Cerebellar nuclear complex (tissue), 1 donor: ENCODE data around the gene PPP1R12A.
A peak's percentile ranks its signal among the peaks of the same experiment; 100 is the strongest.

ENCODE experiments used
- DNase-seq, 2 experiments: peaks; one replicate each; lab custom pipeline; 2025; lab: John Stamatoyannopoulos, UW

Gene PPP1R12A

GRCh38 chr12:79766705-79767464, 168.0 kb downstream of the PPP1R12A start:
- no peak for DNase-seq

GRCh38 chr12:79765157-79765556, 169.7 kb downstream of the PPP1R12A start:
- DNase-seq: no peak

GRCh38 chr12:79764641-79765040, 170.3 kb downstream of the PPP1R12A start:
- DNase-seq: no peak

- DNase-seq: no peak
These were observed 171.0 kb downstream of the PPP1R12A start for GRCh38 chr12:79763766-79764452.

GRCh38 chr12:79761341-79761740, 173.6 kb downstream of the PPP1R12A start:
- DNase-seq: no peak

- DNase-seq: no peak
These were observed 187.6 kb downstream of the PPP1R12A start for GRCh38 chr12:79747274-79747673.

- DNase-seq: peak in 1 of 2 experiments; percentile 4
These were observed 196.8 kb downstream of the PPP1R12A start for GRCh38 chr12:79737875-79738718.

- DNase-seq: no peak
These were observed 202.3 kb downstream of the PPP1R12A start for GRCh38 chr12:79732638-79733037.

GRCh38 chr12:79725987-79726386, 208.9 kb downstream of the PPP1R12A start:
- no peak for DNase-seq
